NCI-H446 treated with DMSO at 0.1 percent for 48 hours (cell line): ENCODE measurements around the gene DOK1.

Source experiments
- DNase-seq: peaks from one replicate; lab custom pipeline; 2025; lab: John Stamatoyannopoulos, UW

The DOK1 gene

GRCh38 chr2:74553892-74554819, at the start of gene DOK1, which contains the start of gene LOXL3:
DOK1 (plus strand) TSS chr2:74554720; CDS start chr2:74554755, 35 bp downstream.
LOXL3 (minus strand) TSS chr2:74553942; CDS start chr2:74552634, 1,308 bp downstream.
- peak; percentile 25 for DNase-seq

GRCh38 chr2:74505448-74506246, 48.9 kb upstream of the DOK1 start:
- no peak for DNase-seq

- DNase-seq, result peak; percentile 91
Measured at GRCh38 chr2:74507145-74507925, 47.2 kb upstream of the DOK1 start, which contains the start of gene PCGF1. PCGF1 (minus strand) TSS chr2:74507695; CDS start chr2:74507668, 27 bp downstream.

- DNase-seq, result peak; percentile 16
Measured at GRCh38 chr2:74507926-74508520, 46.5 kb upstream of the DOK1 start.

- no peak for DNase-seq
Measured at GRCh38 chr2:74510272-74510671, 44.2 kb upstream of the DOK1 start.

- peak; percentile 1 for DNase-seq
Measured at GRCh38 chr2:74511104-74511989, 43.2 kb upstream of the DOK1 start.

GRCh38 chr2:74512744-74513604, 41.5 kb upstream of the DOK1 start:
- no peak for DNase-seq

- no peak for DNase-seq
Measured at GRCh38 chr2:74513605-74514367, 40.7 kb upstream of the DOK1 start.

- DNase-seq, result no peak
Measured at GRCh38 chr2:74514368-74515270, 39.9 kb upstream of the DOK1 start, which contains the start of gene TLX2. TLX2 (plus strand) TSS chr2:74514450; CDS start chr2:74514807, 357 bp downstream.

GRCh38 chr2:74515271-74515980, 39.1 kb upstream of the DOK1 start:
- no peak for DNase-seq

- no peak for DNase-seq
Measured at GRCh38 chr2:74515981-74516633, 38.4 kb upstream of the DOK1 start.

GRCh38 chr2:74516650-74517049, 37.9 kb upstream of the DOK1 start:
- no peak for DNase-seq

- no peak for DNase-seq
Measured at GRCh38 chr2:74522516-74522915, 32.0 kb upstream of the DOK1 start.

GRCh38 chr2:74524005-74524404, 30.5 kb upstream of the DOK1 start:
- DNase-seq, result no peak

- DNase-seq, result no peak
Measured at GRCh38 chr2:74524955-74525716, 29.4 kb upstream of the DOK1 start.
